Activated CD4-positive, CD25-positive, alpha-beta regulatory T cell treated with anti-CD3 and anti-CD28 coated beads, Interleukin-2, amount 50 U/mL, for 24 hours (primary cell): ENCODE data around the gene LRRC17.
"Not testable (repeated sequence)": the region's sequence is repeated elsewhere in the genome, so short reads cannot be mapped to it uniquely, and the experiment has no call there.

Experiments
- ATAC-seq, 2 donors: fragments of 150-1000 bp; cut with Tn5 transposase; one replicate each; pipeline ENCODE4 v1.10.0; 2021; ENCODE audit warnings: mild to moderate bottlenecking in 1 of 2, moderate library complexity in 1 of 2

LRRC17 gene

DNA sequence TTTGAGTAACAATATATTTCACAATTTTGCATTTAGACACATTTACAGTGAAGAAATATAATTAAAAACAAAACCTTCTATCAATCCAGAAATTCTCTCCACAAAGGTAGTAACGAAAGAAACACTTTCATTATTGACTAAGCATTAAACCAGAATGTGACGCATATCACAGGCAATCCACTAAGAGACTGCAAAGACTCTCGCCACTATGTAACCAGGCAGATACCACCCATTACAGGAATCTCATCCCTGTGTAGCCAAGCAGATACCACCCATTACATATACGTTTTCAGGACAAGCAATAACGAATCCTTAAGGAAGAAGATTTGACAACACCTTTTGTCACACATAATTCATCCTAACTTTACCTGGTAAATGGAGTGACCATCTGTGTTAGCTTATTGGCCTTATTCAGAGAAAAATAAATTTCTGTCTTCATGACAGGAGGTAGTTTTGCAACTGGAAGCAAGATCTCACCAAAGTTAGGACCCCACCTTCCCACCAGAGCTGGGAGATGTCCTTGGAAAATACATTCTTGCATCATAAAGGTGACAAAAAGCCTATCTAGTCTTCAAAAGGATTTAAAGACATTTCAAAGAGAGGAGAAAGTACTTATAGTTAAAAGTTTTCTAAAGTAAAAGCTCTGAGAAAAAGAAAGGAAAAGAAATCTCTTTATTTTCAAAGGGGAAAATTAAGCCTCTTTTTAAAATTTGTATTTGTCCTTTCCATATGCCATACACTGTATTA is 30.8 kb downstream of the LRRC17 start:
- ATAC-seq = no peak

DNA sequence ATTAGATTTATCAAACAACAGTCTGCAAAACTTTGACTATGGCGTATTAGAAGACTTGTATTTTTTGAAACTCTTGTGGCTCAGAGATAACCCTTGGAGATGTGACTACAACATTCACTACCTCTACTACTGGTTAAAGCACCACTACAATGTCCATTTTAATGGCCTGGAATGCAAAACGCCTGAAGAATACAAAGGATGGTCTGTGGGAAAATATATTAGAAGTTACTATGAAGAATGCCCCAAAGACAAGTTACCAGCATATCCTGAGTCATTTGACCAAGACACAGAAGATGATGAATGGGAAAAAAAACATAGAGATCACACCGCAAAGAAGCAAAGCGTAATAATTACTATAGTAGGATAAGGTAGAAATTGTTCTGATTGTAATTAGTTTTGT is 31.4 kb downstream of the LRRC17 start:
- no peak for ATAC-seq

DNA sequence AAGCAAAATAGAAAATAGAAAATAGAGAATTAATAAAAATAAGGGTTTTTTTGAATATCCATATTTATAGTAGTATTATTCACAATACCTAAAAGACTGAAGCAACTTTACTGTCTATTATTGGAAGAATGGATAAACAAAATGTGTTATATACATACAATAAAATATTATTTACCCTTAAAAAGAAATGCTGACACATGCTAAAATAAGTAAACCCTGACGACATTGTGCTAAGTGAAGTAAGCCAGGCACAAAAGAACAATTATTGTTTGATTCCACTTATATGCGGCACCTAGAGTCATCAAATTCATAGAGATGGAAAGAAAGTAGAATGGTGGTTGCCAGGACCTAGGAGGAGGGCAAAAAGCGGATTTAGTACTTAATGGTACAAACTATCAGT is 39.0 kb downstream of the LRRC17 start:
- no peak for ATAC-seq

DNA sequence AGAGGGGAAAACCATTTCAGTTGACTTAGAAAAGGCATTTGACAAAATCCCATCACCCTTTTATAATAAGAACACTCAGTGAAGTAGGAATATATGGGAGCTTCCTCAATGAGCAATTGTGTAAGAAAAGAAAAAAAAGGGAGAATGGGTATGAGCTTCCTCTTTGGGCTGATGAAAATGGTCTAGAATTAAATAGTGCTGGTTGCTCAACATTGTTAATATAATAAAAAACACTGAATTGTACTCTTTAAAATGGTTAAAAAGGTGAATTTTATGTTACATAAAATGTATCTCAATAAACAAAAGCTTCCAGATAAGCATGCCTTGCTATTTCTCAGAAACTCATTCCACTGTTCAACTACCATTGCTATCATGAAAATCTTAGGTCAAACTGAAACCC is 40.6 kb downstream of the LRRC17 start:
- no peak for ATAC-seq

DNA sequence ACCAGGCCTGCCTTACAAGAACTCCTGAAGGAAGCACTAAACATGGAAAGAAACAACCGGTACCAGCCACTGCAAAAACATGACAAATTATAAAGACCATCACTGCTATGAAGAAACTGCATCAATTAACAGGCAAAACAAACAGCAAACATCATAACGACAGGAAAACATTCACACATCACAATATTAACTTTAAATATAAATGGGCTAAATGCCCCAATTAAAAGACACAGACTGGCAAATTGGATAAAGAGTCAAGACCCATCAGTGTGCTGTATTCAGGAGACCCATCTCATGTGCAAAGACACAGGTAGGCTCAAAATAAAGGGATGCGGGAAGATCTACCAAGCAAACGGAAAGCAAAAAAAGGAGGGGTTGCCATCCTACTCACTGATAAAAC is 41.6 kb downstream of the LRRC17 start:
- not testable (repeated sequence) for ATAC-seq

DNA sequence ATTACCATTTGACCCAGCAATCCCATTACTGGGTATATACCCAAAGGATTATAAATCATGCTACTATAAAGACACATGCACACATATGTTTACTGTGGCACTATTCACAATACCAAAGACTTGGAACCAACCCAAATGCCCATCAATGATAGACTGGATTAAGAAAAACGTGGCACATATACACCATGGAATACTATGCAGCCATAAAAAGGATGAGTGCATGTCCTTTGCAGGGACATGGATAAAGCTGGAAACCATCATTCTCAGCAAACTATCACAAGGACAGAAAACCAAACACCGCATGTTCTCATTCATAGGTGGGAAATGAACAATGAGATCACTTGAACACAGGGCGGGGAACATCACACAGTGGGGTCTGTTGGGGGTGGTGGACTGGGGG is 45.2 kb downstream of the LRRC17 start:
- not testable (repeated sequence) for ATAC-seq

DNA sequence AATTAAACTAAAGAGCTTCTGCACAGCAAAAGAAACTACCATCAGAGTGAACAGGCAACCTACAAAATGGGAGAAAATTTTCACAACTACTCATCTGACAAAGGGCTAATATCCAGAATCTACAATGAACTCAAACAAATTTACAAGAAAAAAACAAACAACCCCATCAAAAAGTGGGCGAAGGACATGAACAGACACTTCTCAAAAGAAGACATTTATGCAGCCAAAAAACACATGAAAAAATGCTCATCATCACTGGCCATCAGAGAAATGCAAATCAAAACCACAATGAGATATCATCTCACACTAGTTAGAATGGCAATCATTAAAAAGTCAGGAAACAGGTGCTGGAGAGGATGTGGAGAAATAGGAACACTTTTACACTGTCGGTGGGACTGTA is 49.2 kb downstream of the LRRC17 start:
- ATAC-seq = not testable (repeated sequence)

DNA sequence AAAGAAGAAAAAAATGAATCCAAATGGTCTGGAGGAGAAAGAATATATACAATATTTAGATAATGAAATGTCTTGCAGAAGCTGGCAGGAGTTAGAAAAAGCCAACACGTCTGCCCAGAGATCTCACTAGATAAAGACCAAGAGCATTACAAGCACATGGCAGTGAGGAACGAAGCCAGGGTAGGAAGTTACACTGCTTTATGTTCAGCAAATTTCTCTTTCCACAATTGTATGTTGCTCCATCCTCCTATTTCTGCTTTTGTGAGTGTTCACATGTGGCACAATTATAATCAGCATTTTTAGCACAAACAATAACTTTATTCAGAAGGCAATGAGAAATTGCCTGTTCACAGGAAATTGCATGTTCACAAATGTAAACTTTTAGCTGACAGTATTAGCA is 53.7 kb downstream of the LRRC17 start:
- no peak for ATAC-seq

DNA sequence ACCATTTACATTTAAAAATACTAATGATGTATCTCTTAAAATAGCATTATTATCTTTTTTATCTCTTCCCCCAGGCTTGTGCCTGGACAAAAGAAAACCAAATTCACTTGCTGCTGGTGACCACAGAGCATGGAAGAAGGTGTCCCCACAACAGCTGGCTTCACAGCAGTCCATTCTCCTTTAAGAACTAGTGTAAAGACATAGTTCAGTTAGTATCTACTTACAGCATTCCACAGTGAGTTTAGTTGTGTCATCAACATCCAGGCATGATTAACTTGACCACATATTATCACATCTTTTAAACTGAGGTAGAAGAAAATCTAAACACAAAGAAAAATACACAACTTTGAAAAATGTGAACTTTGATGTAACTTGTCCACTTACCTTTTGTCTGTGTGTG is 55.0 kb downstream of the LRRC17 start:
- ATAC-seq = no peak

DNA sequence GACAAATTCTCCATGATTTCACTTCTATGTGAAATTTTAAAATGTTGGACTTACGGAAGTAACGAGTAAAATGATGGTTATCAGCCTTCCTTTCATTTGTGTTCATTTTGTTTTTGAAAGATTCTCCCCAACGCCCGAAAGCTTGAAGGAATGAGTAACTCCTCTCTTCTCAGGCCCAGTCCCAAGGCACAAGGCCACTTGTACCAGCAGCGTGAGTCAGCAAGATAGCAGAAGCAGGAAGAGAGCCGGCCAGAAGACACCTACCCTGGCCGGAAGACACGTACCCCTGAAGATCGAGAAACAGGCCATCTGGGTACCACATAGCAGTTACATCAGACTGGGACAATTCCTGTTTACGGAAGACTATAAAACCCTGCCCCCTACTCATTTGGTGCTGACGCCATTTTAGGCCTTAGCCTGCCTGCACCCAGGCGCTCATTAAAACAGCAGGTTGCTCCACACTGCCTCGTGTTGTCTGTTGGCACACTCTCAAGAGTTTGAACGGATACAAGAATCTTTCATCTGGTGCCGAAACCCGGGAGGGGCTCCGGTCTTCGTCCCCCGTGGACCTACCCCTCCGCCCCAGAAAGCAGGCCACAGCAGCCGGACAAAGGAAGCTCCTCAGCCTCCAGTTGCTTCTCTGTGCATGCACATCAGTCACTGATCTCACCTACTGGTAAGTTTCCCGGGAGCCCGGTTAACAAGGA is 60.4 kb downstream of the LRRC17 start:
- ATAC-seq = no peak

DNA sequence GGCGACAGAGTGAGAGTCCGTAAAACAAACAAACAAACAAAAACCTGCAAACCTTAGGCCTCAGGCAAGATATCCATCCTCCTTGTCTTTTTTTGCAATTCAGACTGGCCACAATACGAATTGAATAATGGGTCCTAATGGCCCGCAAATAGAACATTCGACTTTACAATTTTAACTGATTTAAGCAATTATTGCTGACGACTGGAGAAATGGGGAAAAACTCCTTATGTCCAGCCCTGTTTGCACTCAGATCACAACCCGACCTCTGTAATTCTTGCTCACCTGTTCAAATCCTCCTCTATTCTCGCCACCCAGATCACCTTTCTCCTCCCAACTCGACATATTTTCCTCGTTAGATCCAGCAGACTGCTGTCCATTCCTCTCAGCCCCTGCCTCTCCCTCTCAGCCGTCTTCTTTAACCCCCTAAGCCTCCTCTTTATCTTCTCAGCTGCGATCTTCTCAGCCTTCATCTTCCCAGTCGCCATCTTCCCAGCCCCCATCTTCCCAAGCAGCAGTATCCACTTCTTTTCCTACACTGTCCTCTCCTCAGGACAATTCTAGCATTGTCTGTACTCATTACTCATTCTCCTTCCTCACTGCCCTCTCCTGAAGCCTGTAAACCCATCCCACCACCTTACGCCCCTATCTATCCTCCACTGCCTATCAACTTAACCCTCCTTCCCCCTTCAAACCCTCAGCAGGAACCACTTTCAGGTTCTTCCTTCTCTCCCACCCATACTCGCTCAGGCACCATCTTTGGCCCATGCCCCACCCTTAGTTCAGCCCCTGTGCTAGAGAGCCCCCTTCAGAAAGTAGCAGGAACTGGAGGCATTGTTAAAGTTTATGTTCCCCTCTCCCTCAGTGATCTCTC is 61.8 kb downstream of the LRRC17 start:
- ATAC-seq = no peak

DNA sequence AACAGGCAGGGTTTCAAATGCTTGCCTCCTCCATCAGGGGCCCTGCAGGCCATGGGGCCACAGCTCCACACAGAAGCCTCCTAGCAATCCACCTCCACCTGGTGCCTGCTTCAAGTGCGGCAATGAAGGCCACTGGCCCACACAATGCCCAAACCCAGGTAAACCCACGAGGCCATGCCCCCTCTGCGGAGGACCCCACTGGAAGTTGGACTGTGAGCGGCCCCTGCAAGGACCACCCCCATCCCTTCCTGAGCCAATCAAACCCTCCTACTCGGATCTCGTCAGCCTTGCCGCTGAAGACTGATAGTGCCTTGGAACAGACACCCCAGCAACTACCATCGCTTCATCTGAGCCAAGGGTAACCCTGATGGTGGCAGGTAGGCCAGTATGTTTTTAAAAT is 63.1 kb downstream of the LRRC17 start:
- no peak for ATAC-seq

DNA sequence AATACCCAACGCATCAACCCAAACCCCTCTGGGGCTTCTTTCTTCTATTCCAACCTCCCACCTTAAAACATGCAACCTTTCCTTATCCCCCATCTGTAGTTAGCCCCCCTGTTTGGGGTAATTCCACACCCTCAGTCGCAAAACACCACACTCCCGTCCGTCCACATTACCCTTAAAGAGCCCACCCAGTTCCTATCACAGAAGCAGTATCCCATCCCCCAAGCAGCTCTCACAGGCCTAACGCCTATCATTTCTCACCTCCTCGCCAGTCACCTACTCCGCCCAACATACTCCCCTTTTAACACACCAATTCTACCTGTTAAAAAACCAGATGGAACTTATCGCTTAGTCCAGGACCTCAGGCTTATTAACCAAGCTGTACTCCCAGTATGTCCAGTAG is 63.7 kb downstream of the LRRC17 start:
- ATAC-seq = no peak

DNA sequence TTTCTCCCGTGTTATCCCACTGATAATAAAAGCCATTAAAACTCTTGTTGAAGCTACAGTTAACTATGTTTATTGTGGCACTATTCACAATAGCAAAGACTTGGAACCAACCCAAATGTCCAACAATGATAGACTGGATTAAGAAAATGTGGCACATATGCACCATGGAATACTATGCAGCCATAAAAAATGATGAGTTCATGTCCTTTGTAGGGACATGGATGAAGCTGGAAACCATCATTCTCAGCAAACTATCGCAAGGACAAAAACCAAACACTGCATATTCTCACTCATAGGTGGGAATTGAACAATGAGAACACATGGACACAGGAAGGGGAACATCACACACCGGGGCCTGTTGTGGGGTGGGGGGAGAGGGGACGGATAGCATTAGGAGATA is 64.8 kb downstream of the LRRC17 start:
- ATAC-seq = not testable (repeated sequence)

DNA sequence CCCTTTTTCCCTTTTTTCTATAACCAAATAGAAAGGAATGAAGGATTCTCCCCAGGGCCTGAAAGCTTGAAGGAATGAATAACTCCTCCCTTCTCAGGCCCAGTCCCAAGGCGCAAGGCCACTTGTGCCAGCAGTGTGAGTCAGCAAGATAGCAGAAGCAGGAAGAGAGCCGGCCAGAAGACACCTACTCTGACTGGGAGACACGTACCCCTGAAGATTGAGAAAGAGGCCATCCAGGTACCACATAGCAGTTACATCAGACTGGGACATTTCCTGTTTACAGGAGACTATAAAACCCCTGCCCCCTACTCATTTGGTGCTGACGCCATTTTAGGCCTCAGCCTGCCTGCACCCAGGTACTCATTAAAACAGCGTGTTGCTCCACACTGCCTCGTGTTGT is 65.5 kb downstream of the LRRC17 start:
- ATAC-seq = no peak

DNA sequence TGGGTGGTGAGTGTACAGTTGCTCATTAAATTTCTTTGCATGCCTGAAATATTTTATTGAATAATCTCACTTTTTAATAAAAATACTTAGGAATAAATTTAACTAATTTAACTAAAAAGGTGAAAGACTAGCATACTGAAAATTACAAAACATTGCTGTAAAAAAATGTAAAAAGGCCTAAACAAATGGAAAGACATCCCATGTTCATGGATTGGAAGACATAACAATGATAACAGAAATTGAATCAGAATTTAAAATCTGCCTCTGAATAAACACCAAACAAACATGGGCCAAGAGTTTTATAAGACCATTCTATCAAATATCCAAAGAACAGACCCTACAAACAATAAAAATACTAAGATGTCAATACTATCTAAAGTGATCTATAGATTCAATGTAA is 66.9 kb downstream of the LRRC17 start:
- ATAC-seq = no peak

DNA sequence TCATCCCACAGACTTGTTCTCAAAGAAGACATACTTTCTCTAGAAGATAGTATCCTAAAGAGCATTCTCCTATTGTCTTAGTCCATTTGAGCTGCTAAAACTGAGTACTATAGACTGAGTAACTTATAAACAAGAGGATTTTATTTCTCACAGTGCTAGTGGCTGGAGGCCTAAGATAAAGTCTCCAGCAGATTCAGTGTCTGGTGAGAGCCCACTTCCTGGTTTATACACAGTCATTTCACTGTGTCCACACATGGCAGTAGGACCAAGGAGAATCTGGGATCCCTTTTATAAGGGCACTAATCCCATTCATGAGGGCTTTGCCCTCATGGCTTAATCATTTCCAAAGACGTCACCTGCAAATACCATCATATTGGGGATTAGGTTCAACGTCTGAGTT is 68.7 kb downstream of the LRRC17 start:
- no peak for ATAC-seq

DNA sequence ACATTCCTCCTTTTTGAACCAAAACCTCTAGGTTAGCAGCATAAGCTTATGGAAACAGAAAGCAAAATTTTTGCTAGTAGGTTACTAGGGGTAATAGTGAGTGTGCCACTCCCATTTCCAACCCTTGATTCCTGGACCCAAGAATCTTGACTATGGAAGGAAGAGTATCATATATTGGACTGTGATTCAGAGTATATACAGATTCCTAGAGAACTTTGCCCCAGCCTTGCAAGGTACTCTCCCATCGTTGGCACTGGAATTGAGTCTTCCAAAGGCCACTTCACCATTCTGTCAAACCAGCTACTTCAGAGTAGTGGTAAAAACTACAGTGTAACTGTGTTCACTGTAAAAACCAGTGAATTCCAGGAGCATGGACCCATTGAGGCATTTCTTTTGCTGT is 69.4 kb downstream of the LRRC17 start:
- ATAC-seq = no peak

DNA sequence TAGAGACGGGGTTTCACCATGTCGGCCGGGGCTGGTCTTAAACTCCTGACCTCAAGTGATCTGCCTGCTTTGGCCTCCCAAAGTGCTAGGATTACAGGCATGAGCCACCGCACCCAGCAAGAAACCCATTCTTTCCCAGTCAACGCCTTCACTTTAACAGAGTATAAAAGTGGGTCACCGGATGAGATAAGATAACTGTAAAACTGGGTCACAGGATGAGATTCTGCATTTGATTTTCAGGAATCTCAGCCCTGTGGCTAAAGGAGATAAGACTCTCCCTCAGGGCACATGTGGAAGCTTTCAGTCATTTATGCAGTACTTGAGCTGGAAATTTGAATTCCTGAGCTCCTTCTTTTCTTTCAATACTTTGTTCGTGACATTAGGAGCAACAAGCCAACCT is 70.8 kb downstream of the LRRC17 start:
- no peak for ATAC-seq

DNA sequence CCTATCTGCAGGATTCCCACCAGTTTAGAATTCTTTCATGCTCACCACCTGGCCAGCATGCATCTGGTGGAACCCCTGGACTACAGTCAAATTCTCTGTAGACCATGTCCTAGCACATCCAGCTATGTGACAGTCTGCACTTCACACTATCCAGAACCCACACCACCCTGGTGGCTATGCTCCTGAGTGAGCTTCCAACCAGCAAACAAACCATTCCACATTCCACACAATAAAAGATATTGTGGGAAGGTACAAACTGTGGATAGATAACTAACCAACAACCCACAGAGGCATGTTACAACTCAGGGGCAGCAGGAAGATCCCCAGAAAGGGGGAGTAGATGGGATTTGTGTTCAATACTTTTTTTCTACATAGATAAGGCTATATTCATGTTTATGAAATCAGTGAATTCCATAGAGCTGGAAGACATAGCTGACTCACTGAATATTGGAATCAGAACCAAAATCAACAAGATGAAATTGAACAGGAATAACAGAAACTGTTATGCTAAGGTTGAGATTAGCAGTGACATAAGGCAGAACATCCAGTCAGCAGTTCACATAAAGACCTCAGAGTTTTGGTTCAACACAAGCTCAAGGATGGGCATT is 72.5 kb downstream of the LRRC17 start:
- no peak for ATAC-seq

DNA sequence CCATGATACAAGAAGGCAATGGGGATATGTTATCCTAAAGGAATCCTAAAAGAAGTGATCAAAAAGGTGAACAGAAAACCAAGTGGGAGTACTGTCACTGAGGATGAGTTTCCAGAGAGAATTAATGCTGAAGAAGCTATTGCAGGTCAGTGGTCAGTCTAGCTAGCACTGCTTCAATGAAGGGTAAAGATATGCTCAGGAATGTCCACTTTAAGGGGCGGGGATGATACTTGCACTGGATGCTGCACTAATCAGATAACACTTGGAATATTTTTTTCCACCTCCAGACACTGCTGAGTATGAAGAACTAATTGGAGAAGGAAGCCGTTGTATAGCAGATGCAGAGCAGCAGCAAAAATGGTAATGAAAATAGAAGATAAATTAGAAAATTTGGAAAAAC is 75.3 kb downstream of the LRRC17 start:
- ATAC-seq = no peak

DNA sequence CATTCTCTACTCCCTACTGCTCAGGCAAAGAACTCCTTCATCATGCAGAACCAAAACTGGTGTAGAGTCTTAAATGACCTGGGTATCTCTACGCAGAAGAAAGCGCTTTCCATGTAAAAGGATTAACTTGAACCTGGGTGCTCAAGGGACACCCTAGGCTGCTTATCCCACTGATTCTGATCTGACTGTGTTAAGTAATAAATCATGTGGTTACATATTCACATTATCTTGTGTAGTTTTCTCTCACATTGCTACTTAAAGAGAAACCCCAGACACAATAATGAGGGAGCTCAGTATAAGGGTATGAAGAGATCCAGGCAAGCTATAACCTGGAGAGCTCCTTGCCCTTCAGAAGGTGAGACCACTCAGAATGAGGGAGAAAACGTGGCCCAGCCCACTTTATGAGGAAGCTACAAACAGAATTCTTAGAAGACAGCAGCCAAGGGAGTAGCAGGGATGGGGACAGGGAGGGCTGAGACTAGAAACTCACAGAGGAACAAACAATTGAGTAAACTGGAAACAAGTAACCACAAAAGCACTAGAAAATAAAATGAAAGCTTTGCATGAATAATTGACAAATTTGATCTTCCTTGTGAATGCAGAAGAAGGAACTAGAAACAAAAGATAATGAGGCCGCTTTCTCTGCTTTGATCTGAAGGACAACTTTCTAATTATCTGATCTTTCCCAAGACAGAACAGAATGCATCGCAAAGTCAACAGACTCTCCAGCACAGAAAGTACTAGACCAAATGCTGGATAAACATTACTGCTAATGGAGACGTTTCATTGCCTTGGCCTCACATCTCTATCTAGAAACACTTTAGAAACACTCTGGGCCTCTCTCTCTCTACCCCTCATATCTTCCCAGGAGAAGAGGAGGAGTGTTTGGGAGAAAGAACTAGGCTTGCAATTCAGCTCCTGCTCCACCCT is 76.1 kb downstream of the LRRC17 start:
- no peak for ATAC-seq
